Germinal center (tissue), 1 donor: Measurements from ENCODE around the gene SYN1.
A peak's percentile ranks its signal among the peaks of the same experiment; 100 is the strongest.
"Not testable (repeated sequence)": the region's sequence is repeated elsewhere in the genome, so short reads cannot be mapped to it uniquely, and the experiment has no call there.

Source experiments
- DNase-seq: peaks from one replicate; pipeline ENCODE4 v3.0.0; 2012; ENCODE audit warnings: mixed read lengths, low spot score

The SYN1 gene

GRCh38 chrX:47633689-47634590 lies 14.3 kb upstream of the SYN1 start:
- DNase-seq: no peak

GRCh38 chrX:47632666-47633065 lies 13.0 kb upstream of the SYN1 start:
- DNase-seq: no peak

GRCh38 chrX:47631676-47632075 lies 12.0 kb upstream of the SYN1 start:
- no peak for DNase-seq

- DNase-seq: no peak
Measured at GRCh38 chrX:47629419-47630200, 10.0 kb upstream of the SYN1 start, which contains the start of gene CFP. Gene CFP (minus strand): TSS chrX:47629930. CDS start chrX:47629844, 86 bp downstream.

GRCh38 chrX:47628982-47629381 lies 9.3 kb upstream of the SYN1 start:
- no peak for DNase-seq

GRCh38 chrX:47625365-47625764 lies 5.7 kb upstream of the SYN1 start:
- DNase-seq: no peak

GRCh38 chrX:47623540-47624027 lies 3.9 kb upstream of the SYN1 start:
- DNase-seq: peak; percentile 53

GRCh38 chrX:47621851-47622250 lies 2.2 kb upstream of the SYN1 start:
- DNase-seq: no peak

- no peak for DNase-seq
Measured at GRCh38 chrX:47620303-47620685, 637 bp upstream of the SYN1 start.

GRCh38 chrX:47618923-47619485 lies 653 bp downstream of the SYN1 start:
- DNase-seq: no peak

GRCh38 chrX:47614618-47615017 lies 5.0 kb downstream of the SYN1 start:
- DNase-seq: no peak

- no peak for DNase-seq
Measured at GRCh38 chrX:47613082-47613481, 6.6 kb downstream of the SYN1 start.

- no peak for DNase-seq
Measured at GRCh38 chrX:47612418-47612817, 7.2 kb downstream of the SYN1 start.

GRCh38 chrX:47611926-47612325 lies 7.7 kb downstream of the SYN1 start:
- no peak for DNase-seq

GRCh38 chrX:47611489-47611888 lies 8.2 kb downstream of the SYN1 start:
- DNase-seq: no peak

GRCh38 chrX:47610511-47610910 lies 9.1 kb downstream of the SYN1 start:
- no peak for DNase-seq

- no peak for DNase-seq
Measured at GRCh38 chrX:47608130-47608810, 11.4 kb downstream of the SYN1 start.

GRCh38 chrX:47607091-47607490 lies 12.6 kb downstream of the SYN1 start:
- no peak for DNase-seq

GRCh38 chrX:47605024-47605423 lies 14.6 kb downstream of the SYN1 start:
- no peak for DNase-seq

GRCh38 chrX:47603125-47603524 lies 16.5 kb downstream of the SYN1 start:
- DNase-seq: not testable (repeated sequence)

GRCh38 chrX:47597222-47597621 lies 22.4 kb downstream of the SYN1 start:
- DNase-seq: no peak

- no peak for DNase-seq
Measured at GRCh38 chrX:47596256-47596655, 23.4 kb downstream of the SYN1 start.
